Neural progenitor cell (in vitro differentiated cells): ENCODE results near the gene NATD1. TPM values are rescaled to one million over a fixed set of nuclear protein-coding genes. Genes with fewer than 3 reads are reported as not detected.

Experiments used
- DNase-seq: peaks from one replicate; pipeline ENCODE4 v3.0.0-alpha.2; 2016; ENCODE audit warnings: low spot score
- H2AFZ ChIP-seq: fragments of 200-600 bp; sonication (generic); replicated peaks from 2 replicates; pipeline ENCODE4 v1.6.1; 2016; ENCODE audit warnings: antibody characterized with exemption
- H3F3A ChIP-seq: fragments of 200-600 bp; sonication (generic); 2 replicates; pipeline ENCODE4 v1.6.1; 2016; ENCODE audit warnings: antibody characterized with exemption, low read depth
- H3K27ac ChIP-seq: fragments of 200-600 bp; sonication (generic); 2 replicates; pipeline ENCODE4 v1.5.1; 2016; ENCODE audit warnings: mild to moderate bottlenecking
- H3K27me3 ChIP-seq: fragments of 200-600 bp; sonication (generic); 2 replicates; pipeline ENCODE4 v1.6.1; 2016; ENCODE audit warnings: mild to moderate bottlenecking, moderate library complexity
- H3K36me3 ChIP-seq: fragments of 200-600 bp; sonication (generic); 2 replicates; pipeline ENCODE4 v1.5.1; 2016
- H3K4me1 ChIP-seq: fragments of 200-600 bp; sonication (generic); 2 replicates; pipeline ENCODE4 v1.6.1; 2016; ENCODE audit warnings: mixed run types
- H3K4me2 ChIP-seq: fragments of 200-600 bp; sonication (generic); 2 replicates; pipeline ENCODE4 v1.6.1; 2016
- H3K4me3 ChIP-seq: fragments of 200-600 bp; sonication (generic); 2 replicates; pipeline ENCODE4 v1.5.1; 2016
- H3K79me2 ChIP-seq: fragments of 200-600 bp; sonication (generic); 2 replicates; pipeline ENCODE4 v1.6.1; 2016; ENCODE audit warnings: low read depth
- H3K9ac ChIP-seq: fragments of 200-600 bp; sonication (generic); 2 replicates; pipeline ENCODE4 v1.6.1; 2016
- H3K9me3 ChIP-seq: fragments of 200-600 bp; sonication (generic); 2 replicates; pipeline ENCODE4 v1.5.1; 2016; ENCODE audit warnings: low read depth
- H4K20me1 ChIP-seq: fragments of 200-600 bp; sonication (generic); 2 replicates; pipeline ENCODE4 v1.6.1; 2016; ENCODE audit warnings: low read depth
- H3K27ac Mint-ChIP-seq: 3 replicates; pipeline ENCODE4 v1.8.0; 2021; ENCODE audit warnings: mixed read lengths
- H3K27me3 Mint-ChIP-seq: 2 replicates; pipeline ENCODE4 v1.8.0; 2022; ENCODE audit warnings: low read depth, mild to moderate bottlenecking, inconsistent platforms, moderate library complexity, mixed read lengths; ENCODE audit not compliant: insufficient read depth
- H3K36me3 Mint-ChIP-seq: 3 replicates; pipeline ENCODE4 v1.8.0; 2021; ENCODE audit warnings: mixed read lengths
- H3K4me1 Mint-ChIP-seq: 3 replicates; pipeline ENCODE4 v1.8.0; 2021; ENCODE audit warnings: mixed read lengths
- H3K4me3 Mint-ChIP-seq: 3 replicates; pipeline ENCODE4 v1.8.0; 2021; ENCODE audit warnings: mild to moderate bottlenecking, moderate library complexity, mixed read lengths
- H3K9me3 Mint-ChIP-seq: 3 replicates; pipeline ENCODE4 v1.8.0; 2020; ENCODE audit warnings: mixed read lengths
- CTCF ChIP-seq: fragments of 200-600 bp; sonication (generic); IDR thresholded peaks from 2 replicates; pipeline ENCODE4 v1.5.1; 2017; ENCODE audit warnings: antibody characterized with exemption, mild to moderate bottlenecking
- EZH2 ChIP-seq: fragments of 200-600 bp; sonication (generic); IDR thresholded peaks from 2 replicates; pipeline ENCODE4 v1.6.1; 2017; ENCODE audit warnings: antibody characterized with exemption, mild to moderate bottlenecking, moderate library complexity
- EZH2phosphoT487 ChIP-seq: fragments of 200-600 bp; sonication (generic); IDR thresholded peaks from 2 replicates; pipeline ENCODE4 v1.6.1; 2017; ENCODE audit warnings: antibody characterized with exemption
- total RNA-seq: library from RNA; depleted of rRNA; stranded (reverse); fragments of >200 nt; gene quantifications from 2 replicates; pipeline ENCODE4 v1.2.3, GENCODE V29; 2015; ENCODE audit warnings: low replicate concordance

The NATD1 gene
- total RNA-seq, 1 donor from 2014 or later: 4.3 TPM

- Histone ChIP-seq H3K36me3 (no peaks in the 10 kb centered on the region), H3K4me2 (no peak overlapping the region), H3K79me2 (peaks cover 5% of the 10 kb centered on the region), H3F3A (no peaks in the 10 kb centered on the region), H3K4me1 (no peaks in the 10 kb centered on the region), H3K27me3 (no peaks in the 10 kb centered on the region), H3K9ac (no peak overlapping the region), H3K9me3 (peaks cover 6% of the 10 kb centered on the region), H3K4me3 (no peak overlapping the region), H2AFZ (no peak overlapping the region), H4K20me1 (peaks cover 6% of the 10 kb centered on the region), H3K27ac (no peak overlapping the region)
- peaks cover 4% of the 10 kb centered on the region for H3K27me3 Mint-ChIP-seq
- no peak overlapping the region for H3K27ac Mint-ChIP-seq
- no peak for DNase-seq
- peaks cover 3% of the 10 kb centered on the region for H3K4me1 Mint-ChIP-seq
- TF ChIP-seq CTCF: no peak
- no peak for TF ChIP-seq EZH2phosphoT487
- TF ChIP-seq EZH2: no peak
- H3K4me3 Mint-ChIP-seq: no peak overlapping the region
- no peaks in the 10 kb centered on the region for H3K36me3 Mint-ChIP-seq
- peaks cover 32% of the 10 kb centered on the region for H3K9me3 Mint-ChIP-seq
Observed at GRCh38 chr17:21292867-21293830, 39.9 kb upstream of the NATD1 start.

GRCh38 chr17:21291862-21292261 lies 38.7 kb upstream of the NATD1 start:
- H3K4me2 ChIP-seq: no peak overlapping the region
- no peak overlapping the region for H3K27ac ChIP-seq
- no peak overlapping the region for H3K9ac ChIP-seq
- no peak overlapping the region for H3K4me3 ChIP-seq
- H3K4me1 Mint-ChIP-seq: peaks cover 3% of the 10 kb centered on the region
- H3K27me3 Mint-ChIP-seq: peaks cover 4% of the 10 kb centered on the region
- no peak overlapping the region for H2AFZ ChIP-seq
- no peak for DNase-seq
- peaks cover 6% of the 10 kb centered on the region for H3K9me3 ChIP-seq
- no peaks in the 10 kb centered on the region for H3F3A ChIP-seq
- no peaks in the 10 kb centered on the region for H3K27me3 ChIP-seq
- TF ChIP-seq EZH2 (no peak), CTCF (no peak), EZH2phosphoT487 (no peak)
- peaks cover 6% of the 10 kb centered on the region for H4K20me1 ChIP-seq
- H3K4me1 ChIP-seq: peaks cover under 1% of the 10 kb centered on the region
- H3K4me3 Mint-ChIP-seq: no peak overlapping the region
- peaks cover 26% of the 10 kb centered on the region for H3K9me3 Mint-ChIP-seq
- no peaks in the 10 kb centered on the region for H3K36me3 Mint-ChIP-seq
- H3K79me2 ChIP-seq: peaks cover 5% of the 10 kb centered on the region
- no peaks in the 10 kb centered on the region for H3K36me3 ChIP-seq
- no peak overlapping the region for H3K27ac Mint-ChIP-seq

GRCh38 chr17:21291357-21291756 lies 38.1 kb upstream of the NATD1 start:
- Mint-ChIP-seq H3K4me3 (no peak overlapping the region), H3K4me1 (peaks cover 7% of the 10 kb centered on the region), H3K27ac (no peak overlapping the region), H3K36me3 (no peaks in the 10 kb centered on the region), H3K27me3 (peaks cover 4% of the 10 kb centered on the region), H3K9me3 (peaks cover 24% of the 10 kb centered on the region)
- H3K36me3 ChIP-seq: no peaks in the 10 kb centered on the region
- H3K4me2 ChIP-seq: no peak overlapping the region
- H4K20me1 ChIP-seq: peaks cover 6% of the 10 kb centered on the region
- H3K4me1 ChIP-seq: peaks cover 5% of the 10 kb centered on the region
- H3K4me3 ChIP-seq: no peak overlapping the region
- no peak overlapping the region for H2AFZ ChIP-seq
- no peak for DNase-seq
- H3K27ac ChIP-seq: no peak overlapping the region
- H3K27me3 ChIP-seq: no peaks in the 10 kb centered on the region
- TF ChIP-seq EZH2 (no peak), CTCF (no peak)
- H3K9me3 ChIP-seq: peaks cover 6% of the 10 kb centered on the region
- H3F3A ChIP-seq: no peaks in the 10 kb centered on the region
- H3K79me2 ChIP-seq: peaks cover 5% of the 10 kb centered on the region
- no peak overlapping the region for H3K9ac ChIP-seq
